ENCODE results near the gene GLIS1.

Gene GLIS1

GRCh38 chr1:53459321-53460175, 279.4 kb downstream of the GLIS1 start, which contains the start of gene DMRTB1:
Gene DMRTB1, plus strand, starts transcription at chr1:53459399. Its CDS starts 55 bp downstream, at chr1:53459454.
- DNase-seq (ENCODE audit: insufficient read length, low spot score): no peak
- no peak for FAIRE-seq
- no peak for TF ChIP-seq POLR2A (IDR thresholded peaks at IDR 0.05; ENCODE audit: low read depth, low read length)

DNA sequence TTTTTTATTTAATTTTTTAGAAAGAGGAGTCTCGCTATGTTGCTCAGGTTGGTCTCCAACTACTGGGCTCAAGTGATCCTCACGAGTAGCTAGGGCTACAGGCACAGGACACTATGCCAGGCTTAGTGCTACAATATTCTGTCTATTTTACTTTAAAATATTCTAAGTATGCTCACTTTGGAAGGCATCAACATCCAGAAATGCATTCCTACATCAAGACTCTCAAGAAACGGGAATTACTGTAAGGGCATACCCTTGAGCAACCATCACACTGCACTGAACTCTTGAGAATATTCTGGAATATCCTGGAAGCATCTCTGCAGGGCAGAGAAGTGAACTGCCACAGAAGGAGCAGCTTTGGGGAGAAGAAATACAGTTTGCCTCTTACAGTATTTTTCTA, 280.3 kb downstream of the GLIS1 start:
- TF ChIP-seq POLR2A (IDR thresholded peaks at IDR 0.05; ENCODE audit: low read depth, low read length): no peak
- FAIRE-seq (no peak), DNase-seq (ENCODE audit: insufficient read length, low spot score) (no peak)

Data from H54 (cell line).